Stimulated activated CD4-positive, alpha-beta T cell treated with anti-CD3 and anti-CD28 coated beads, Interleukin-4, amount 100 ng/mL, for 24 hours (primary cell): ENCODE measurements around the gene WDR55.
"Not testable (repeated sequence)": the region's sequence is repeated elsewhere in the genome, so short reads cannot be mapped to it uniquely, and the experiment has no call there.

ENCODE experiments used
- DNase-seq: peaks from one replicate; pipeline ENCODE4 v3.0.0-alpha.2; 2020

WDR55 gene

GRCh38 chr5:140658870-140659269 is 5.8 kb upstream of the WDR55 start:
- DNase-seq, result no peak

DNA sequence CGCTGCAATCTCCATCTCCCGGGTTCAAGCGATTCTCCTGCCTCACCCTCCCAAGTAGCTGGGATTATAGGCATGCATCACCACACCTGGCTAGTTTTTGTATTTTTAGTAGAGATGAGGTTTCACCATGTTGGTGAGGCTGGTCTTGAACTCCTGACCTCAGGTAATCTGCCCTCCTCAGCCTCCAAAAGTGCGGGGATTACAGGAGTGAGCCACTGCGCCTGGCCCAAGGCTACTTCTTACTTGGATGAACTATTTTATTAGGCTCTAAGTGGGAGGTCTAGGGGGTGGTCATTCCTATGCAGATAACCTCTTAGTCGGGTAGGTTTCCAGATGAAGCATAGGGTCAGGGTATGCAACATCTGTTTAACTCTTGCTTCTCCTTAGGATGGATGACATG is 4.3 kb upstream of the WDR55 start:
- DNase-seq, result not testable (repeated sequence)

- DNase-seq, result no peak
Measured at GRCh38 chr5:140664030-140664358, 710 bp upstream of the WDR55 start.

DNA sequence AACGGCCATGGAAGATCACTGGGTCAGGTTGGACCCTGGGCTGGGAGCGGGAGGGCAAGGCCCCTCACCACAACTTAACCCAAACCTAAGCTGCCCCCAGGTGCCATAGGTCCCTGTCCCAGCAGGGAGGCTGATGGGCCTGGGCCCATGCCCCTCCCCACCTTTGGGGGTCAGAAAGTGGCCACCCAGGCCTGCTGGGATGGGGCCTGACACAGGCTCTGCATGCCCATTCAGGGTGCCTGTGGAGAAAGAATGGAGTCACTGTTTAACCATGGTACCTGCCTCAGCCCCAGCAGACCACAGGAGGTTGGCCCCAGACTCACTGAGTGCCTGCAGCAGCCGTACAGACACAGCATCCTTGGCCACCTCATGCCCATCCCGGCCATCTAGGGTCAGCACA is 6.3 kb downstream of the WDR55 start:
- not testable (repeated sequence) for DNase-seq

DNA sequence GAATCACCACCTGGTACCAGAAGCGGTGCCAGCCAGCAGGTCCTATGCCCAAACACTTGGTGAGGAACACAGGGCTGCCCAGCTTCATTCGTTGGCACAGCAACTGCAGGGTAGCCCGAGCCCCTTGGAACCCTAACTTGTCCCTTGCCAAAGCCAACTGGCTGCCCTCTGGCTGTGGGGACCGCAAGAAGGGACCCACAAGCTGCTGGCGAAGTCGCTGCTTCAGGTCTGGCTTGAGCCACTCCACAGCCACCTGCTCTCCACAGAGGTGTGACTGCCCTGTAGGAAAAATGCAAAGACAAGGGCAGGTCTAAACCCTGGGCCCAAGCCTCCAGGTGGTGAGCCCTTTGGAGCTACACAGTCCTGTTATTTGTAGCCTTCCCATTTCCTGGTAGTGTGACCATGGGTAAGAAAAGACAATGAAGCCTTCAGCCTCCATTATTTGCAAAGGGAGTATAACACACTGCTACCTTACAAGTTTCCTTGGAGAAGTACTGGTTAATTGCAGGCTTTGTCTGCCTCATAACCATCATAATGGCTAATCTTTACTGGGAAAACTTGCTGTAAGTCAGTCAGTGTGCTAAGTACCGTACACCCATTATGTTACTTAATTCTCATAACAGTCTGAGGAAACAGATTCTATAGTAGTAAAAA is 6.9 kb downstream of the WDR55 start:
- DNase-seq, result no peak

DNA sequence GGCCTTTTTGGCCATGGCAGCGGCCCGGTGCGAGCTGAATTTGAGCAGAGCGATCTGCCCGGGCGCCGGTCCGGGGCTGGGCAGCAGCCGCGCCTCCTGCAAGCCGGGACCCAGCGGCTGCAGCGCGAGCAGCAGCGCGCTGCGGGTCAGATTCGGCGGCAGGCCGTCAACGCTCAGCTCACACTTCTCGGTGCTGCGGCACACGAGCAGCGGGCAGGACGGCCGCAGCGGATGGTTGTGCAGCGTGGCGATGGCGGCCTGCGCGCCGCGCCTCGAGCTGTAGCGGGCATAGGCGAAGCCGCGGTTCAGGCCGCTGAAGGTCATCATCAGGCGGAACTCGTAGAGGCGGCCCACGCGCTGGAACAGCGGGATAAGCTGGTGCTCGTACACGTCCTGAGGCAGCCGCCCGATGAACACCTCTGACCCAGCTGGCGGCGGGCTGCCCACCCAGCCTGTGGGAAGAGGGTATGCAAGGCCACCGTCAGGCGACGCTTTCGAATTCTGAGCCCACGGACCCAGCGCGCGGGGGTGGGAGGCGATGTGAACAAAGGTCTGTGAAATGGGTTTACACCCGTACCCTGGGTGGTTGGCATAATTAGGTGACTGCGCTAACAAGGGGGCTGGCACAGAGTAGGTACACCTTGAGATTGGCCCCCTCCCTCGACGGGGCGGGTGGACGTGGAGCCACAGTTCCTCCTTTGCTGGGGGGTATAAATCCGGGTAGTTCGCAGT is 7.9 kb downstream of the WDR55 start:
- DNase-seq, result no peak

GRCh38 chr5:140673187-140673976 is 8.7 kb downstream of the WDR55 start, which contains the start of gene DND1:
Gene DND1 (minus strand): TSS chr5:140673576. CDS start chr5:140673542, 34 bp downstream.
- no peak for DNase-seq

DNA sequence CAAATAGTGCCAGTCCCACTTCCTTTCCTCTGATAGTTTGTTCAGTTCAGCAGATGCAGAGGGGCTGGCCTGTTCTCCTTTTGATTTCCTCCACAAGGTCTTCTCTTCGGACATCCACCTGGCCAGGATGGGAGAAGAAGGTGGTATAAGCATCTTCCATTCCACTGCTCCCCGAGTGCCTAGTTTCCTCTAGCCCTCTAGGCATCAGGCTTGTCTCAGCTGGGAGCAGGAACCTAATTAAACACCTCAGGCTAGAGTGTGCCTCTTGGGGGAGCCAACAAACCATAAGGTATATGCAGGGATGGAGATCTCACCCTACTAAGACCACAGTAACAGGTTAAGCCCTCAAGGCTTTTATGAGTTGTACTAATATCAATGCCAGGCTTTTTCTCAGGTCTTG is 9.5 kb downstream of the WDR55 start:
- DNase-seq, result no peak

DNA sequence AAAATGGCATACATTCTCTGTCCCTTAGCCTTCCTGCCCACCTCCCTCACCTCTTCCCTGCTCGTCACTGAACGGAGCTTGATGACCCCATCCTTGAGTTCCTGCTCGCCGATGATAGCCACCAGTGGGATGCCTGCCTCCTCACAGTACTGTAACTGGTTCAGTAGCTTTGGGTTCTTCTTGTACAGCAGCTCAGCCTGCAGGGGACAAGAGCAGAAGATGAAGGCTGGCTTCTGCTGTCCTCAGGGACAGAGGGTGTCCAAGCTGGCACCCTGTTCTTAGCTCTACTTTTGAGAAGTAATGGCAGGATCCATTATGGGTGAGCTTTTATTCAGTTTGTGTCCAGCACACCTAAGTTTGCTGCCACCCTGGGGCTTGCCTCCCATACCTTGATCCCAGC is 9.9 kb downstream of the WDR55 start:
- DNase-seq, result no peak

DNA sequence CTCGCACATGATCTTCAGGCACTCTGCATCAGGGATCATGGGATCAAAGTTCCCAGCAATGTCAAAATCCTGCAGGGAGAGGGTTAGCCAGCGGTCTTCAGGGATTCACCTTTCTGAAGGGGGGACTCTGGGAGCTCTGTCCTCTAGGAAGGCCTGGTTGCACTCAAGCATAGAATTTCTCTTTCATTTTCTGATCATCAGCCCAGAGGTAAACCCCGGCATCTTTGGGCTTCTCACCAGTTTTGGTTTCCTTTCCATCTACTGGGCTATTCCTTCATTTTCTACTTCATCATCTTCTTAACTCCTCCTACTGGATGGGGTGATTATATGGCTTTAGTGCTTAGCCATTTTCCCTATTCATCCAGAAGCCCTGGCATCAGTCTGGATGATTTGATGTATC is 13.2 kb downstream of the WDR55 start:
- DNase-seq, result no peak

DNA sequence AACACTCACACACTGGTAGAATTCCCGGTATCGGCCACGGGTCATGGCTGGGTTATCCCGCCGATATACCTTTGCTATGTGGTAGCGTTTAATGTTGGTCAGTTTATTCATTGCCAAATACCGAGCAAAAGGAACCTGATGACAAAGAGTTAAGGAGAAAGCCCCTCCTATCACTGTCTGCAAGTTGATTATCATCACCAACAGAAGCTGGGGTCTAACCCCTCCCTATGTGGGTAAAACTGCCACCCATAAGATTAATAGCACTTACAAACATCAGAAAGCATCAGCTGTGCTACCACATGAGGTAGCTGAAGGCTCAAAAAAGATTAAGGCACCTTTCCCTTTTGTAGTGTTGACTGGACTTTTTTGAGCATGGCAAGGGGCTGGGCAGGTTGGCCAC is 14.3 kb downstream of the WDR55 start:
- no peak for DNase-seq

DNA sequence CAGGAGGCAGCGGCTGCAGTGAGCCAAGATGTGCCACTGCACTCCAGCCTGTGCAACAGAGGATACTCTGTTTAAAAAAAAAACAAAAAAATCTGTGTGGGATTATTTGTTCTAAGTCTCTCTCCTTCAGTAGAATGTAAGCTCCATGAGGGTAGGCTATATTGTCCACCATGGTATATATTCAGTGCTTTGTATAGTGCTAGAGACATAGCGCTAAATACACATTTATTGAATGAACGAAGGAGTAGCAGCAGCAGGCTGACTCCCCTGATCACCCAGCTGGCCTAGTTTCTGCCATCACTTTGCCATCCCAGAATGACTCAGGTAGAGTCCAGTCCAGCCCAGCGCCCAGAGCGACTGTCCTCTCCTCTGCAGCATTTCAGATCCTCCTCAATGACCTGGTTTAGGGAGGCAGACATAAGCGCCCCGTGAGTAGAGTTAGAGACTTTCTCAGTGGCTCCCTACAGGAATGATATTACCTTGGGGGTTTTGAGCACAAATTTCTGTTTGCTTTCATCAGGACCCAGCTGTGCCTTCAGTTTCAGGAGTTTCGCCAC is 25.8 kb downstream of the WDR55 start:
- DNase-seq, result no peak

- peak; percentile 91 for DNase-seq
Measured at GRCh38 chr5:140690941-140691924, 26.5 kb downstream of the WDR55 start, which contains the start of the genes HARS1 and HARS2. Gene HARS1 (minus strand): TSS chr5:140691370. CDS start chr5:140691304, 66 bp downstream. Gene HARS2 (plus strand): TSS chr5:140691455. CDS start chr5:140691649, 194 bp downstream.

DNA sequence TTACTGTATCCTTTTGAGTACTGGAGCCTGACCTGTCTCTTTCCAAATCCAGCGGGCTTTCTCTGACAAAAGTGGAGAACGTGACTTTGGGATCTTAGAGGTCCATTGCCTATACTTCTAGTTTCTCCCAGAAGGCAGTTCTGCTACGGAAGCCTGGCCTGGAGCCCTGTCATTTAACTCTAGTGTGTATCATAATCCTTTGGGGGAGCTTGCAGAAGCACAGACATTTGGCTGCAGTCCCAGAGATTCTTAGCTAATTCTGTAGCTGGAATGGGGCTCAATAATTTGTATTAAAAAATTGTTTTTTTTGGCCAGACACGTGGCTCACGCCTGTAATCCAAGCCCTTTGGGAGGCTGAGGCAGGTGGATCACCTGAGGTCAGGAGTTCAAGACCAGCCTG is 29.6 kb downstream of the WDR55 start:
- DNase-seq, result no peak

DNA sequence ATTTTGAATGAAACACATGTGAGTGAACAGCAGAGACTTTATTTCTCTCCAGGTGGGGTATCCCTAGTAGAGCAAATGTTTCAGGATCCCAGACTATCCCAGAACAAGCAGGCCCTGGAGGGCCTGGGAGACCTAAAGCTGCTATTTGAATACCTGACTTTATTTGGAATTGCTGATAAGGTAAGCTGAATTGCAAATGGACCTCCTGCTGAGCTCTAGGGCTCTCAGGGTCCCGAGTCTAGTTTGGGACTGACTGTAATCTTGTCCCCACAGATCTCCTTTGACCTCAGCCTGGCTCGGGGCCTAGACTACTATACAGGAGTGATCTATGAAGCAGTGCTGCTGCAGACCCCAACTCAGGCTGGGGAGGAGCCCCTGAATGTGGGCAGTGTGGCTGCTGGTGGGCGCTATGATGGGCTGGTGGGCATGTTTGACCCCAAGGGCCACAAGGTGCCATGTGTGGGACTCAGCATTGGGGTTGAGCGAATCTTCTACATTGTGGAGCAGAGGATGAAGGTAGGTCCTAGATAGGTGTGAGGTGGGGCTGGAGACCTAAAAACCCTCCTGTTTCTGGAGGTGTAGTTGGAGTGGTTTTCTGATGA is 32.3 kb downstream of the WDR55 start:
- no peak for DNase-seq

GRCh38 chr5:140700177-140701144 is 35.8 kb downstream of the WDR55 start, which contains the start of gene ZMAT2:
Gene ZMAT2 (plus strand): TSS chr5:140700447. CDS start chr5:140700461, 14 bp downstream.
- peak; percentile 95 for DNase-seq

DNA sequence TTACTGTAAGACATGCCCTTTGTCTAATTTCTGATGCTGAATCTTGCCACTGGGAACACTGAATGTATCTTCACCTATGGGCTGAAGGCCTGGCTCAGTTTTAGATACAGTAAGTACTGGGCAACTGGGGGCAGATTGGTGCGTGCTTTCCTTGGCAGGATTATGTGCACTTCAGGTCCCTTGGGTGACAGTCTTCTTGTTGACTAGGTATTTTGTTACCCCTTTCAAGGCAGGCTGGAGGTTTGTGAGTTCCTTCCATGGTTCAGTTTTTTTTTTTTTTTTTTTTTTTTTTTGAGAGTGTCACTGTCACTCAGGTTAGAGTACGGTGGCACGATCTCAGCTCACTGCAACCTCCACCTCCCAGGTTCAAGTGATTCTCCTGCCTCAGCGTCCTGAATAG is 43.1 kb downstream of the WDR55 start:
- no peak for DNase-seq

DNA sequence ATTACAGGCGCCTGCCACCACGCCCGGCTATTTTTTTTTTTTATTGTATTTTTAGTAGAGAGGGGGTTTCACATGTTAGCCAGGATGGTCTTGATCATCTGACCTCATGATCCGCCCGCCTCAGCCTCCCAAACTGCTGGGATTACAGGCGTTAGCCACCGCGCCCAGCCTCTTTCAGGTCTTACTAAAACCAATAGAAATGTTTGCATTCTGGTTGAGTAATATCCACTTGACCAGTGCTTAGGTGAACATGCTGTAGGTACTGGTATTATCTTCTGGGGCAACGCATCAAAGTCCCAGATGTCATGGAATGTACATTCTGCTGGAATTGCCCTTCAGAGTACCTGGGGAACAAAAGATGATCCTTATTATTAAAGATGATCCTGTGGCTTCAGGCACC is 44.1 kb downstream of the WDR55 start:
- DNase-seq, result not testable (repeated sequence)

DNA sequence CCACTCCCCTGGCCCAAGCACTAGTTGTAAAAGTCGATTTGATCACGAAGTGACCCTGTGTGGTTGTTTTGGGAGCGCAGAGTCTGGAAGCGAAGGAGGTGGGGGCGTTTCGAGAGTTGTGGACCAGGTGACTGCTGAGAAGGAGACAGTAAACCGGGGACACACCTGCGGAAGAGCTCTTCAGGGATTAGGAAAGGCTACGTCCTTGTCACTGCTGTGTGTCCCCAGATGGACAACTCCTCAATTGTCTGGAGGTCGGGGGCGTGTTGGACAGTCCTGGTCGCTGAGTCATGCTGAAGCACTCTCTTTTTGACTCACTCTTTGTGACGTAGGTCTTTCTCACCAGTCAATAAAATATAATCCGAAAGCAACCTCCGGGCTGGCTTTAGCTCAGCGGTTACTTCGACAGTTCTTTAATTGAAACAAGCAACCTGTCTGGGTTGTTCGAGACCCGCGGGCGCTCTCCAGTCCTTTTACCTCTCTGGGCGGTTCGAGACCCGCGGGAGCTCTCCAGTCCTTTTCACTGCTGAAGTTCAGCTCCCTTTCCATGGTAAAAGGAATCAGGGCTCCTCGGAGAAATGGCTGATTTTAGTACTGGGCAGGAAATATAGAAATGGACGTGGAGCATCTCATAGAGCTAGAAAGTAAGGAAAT is 46.3 kb downstream of the WDR55 start:
- DNase-seq, result peak; percentile 87

GRCh38 chr5:140711794-140712193 is 47.1 kb downstream of the WDR55 start:
- no peak for DNase-seq
